MM.1S (cell line): ENCODE results near the gene STAT1.

ENCODE experiments used
- DNase-seq: peaks from one replicate; pipeline ENCODE4 v3.0.0-alpha.2; 2015
- H2AFZ ChIP-seq: fragments of 300-600 bp; sonication (generic); 2 replicates; pipeline ENCODE4 v1.6.0; 2016; ENCODE audit warnings: antibody characterized with exemption, low read length
- H3F3A ChIP-seq: fragments of 300-600 bp; sonication (generic); 2 replicates; pipeline ENCODE4 v1.6.1; 2016; ENCODE audit warnings: mild to moderate bottlenecking, antibody characterized with exemption, low read length, moderate library complexity, mixed read lengths; ENCODE audit not compliant: insufficient read depth
- H3K27ac ChIP-seq: fragments of 300-600 bp; sonication (generic); 2 replicates; pipeline ENCODE4 v1.5.1; 2016; ENCODE audit warnings: mild to moderate bottlenecking, low read length
- H3K27me3 ChIP-seq: fragments of 300-600 bp; sonication (generic); replicated peaks from 2 replicates; pipeline ENCODE4 v1.6.0; 2016; ENCODE audit warnings: low read length; ENCODE audit not compliant: insufficient read depth
- H3K36me3 ChIP-seq: fragments of 300-600 bp; sonication (generic); replicated peaks from 2 replicates; pipeline ENCODE4 v1.6.1; 2016; ENCODE audit warnings: mild to moderate bottlenecking, low read length, mixed read lengths; ENCODE audit not compliant: insufficient read depth
- H3K4me1 ChIP-seq: fragments of 300-600 bp; sonication (generic); 2 replicates; pipeline ENCODE4 v1.6.1; 2016; ENCODE audit warnings: low read length, mixed read lengths
- H3K4me2 ChIP-seq: fragments of 300-600 bp; sonication (generic); 2 replicates; pipeline ENCODE4 v1.6.0; 2016; ENCODE audit warnings: low read depth, low read length
- H3K4me3 ChIP-seq: fragments of 300-600 bp; sonication (generic); 2 replicates; pipeline ENCODE4 v1.5.1; 2016; ENCODE audit warnings: low read length, mixed read lengths
- H3K79me2 ChIP-seq: fragments of 300-600 bp; sonication (generic); 2 replicates; pipeline ENCODE4 v1.6.1; 2016; ENCODE audit warnings: mixed run types, low read length, mixed read lengths
- H3K9ac ChIP-seq: fragments of 300-600 bp; sonication (generic); 2 replicates; pipeline ENCODE4 v1.6.1; 2016; ENCODE audit warnings: low read length, mixed read lengths
- H3K9me2 ChIP-seq: fragments of 300-600 bp; sonication (generic); replicated peaks from 2 replicates; pipeline ENCODE4 v1.6.1; 2016; ENCODE audit warnings: mild to moderate bottlenecking, low read length, mixed read lengths; ENCODE audit not compliant: insufficient read depth
- H3K9me3 ChIP-seq: fragments of 300-600 bp; sonication (generic); replicated peaks from 2 replicates; pipeline ENCODE4 v1.6.1; 2016; ENCODE audit warnings: mild to moderate bottlenecking, low read length, mixed read lengths; ENCODE audit not compliant: insufficient read depth
- H4K20me1 ChIP-seq: fragments of 300-600 bp; sonication (generic); 2 replicates; pipeline ENCODE4 v1.6.1; 2016; ENCODE audit warnings: mild to moderate bottlenecking, low read length, moderate library complexity, mixed read lengths; ENCODE audit not compliant: insufficient read depth
- CTCF ChIP-seq: fragments of 300-600 bp; sonication (generic); IDR thresholded peaks from 2 replicates; pipeline ENCODE4 v1.5.1; 2016; ENCODE audit warnings: antibody characterized with exemption, low read length, mixed read lengths
- EZH2 ChIP-seq: fragments of 300-600 bp; sonication (generic); optimal IDR thresholded peaks from 2 replicates; pipeline ENCODE3; 2017; ENCODE audit warnings: low read depth, mild to moderate bottlenecking, antibody characterized with exemption, low read length, mixed read lengths
- EZH2phosphoT487 ChIP-seq: fragments of 300-600 bp; sonication (generic); IDR thresholded peaks from 2 replicates; pipeline ENCODE4 v1.6.1; 2018; ENCODE audit warnings: antibody characterized with exemption, low read length

The STAT1 gene

GRCh38 chr2:191059308-191059707, 45.3 kb upstream of the STAT1 start:
- no peaks in the 10 kb centered on the region for H3K4me1 ChIP-seq
- no peaks in the 10 kb centered on the region for H4K20me1 ChIP-seq
- no peak overlapping the region for H3K9ac ChIP-seq
- TF ChIP-seq EZH2phosphoT487, result no peak
- no peak for TF ChIP-seq CTCF
- no peak for TF ChIP-seq EZH2
- no peak overlapping the region for H3K4me2 ChIP-seq
- H3K4me3 ChIP-seq, result no peak overlapping the region
- DNase-seq, result no peak
- H3K36me3 ChIP-seq, result no peaks in the 10 kb centered on the region
- no peaks in the 10 kb centered on the region for H3K27me3 ChIP-seq
- H3K9me3 ChIP-seq, result no peaks in the 10 kb centered on the region
- H2AFZ ChIP-seq, result no peak overlapping the region
- no peak overlapping the region for H3K27ac ChIP-seq
- H3K79me2 ChIP-seq, result no peaks in the 10 kb centered on the region
- no peaks in the 10 kb centered on the region for H3F3A ChIP-seq
- no peaks in the 10 kb centered on the region for H3K9me2 ChIP-seq

- Histone ChIP-seq H3K9ac (no peak overlapping the region), H3K9me2 (no peaks in the 10 kb centered on the region), H3K4me3 (no peak overlapping the region), H3K9me3 (no peaks in the 10 kb centered on the region), H3K4me1 (peaks cover 12% of the 10 kb centered on the region), H3K4me2 (no peak overlapping the region), H3F3A (no peaks in the 10 kb centered on the region), H2AFZ (no peak overlapping the region), H4K20me1 (no peaks in the 10 kb centered on the region), H3K27ac (no peak overlapping the region), H3K27me3 (no peaks in the 10 kb centered on the region), H3K36me3 (no peaks in the 10 kb centered on the region), H3K79me2 (no peaks in the 10 kb centered on the region)
- TF ChIP-seq EZH2 (no peak), EZH2phosphoT487 (no peak), CTCF (no peak)
- DNase-seq, result no peak
These were observed 42.3 kb upstream of the STAT1 start for GRCh38 chr2:191056228-191056627.

- Histone ChIP-seq H3K27me3 (no peaks in the 10 kb centered on the region), H4K20me1 (no peaks in the 10 kb centered on the region), H3F3A (no peaks in the 10 kb centered on the region), H3K9ac (no peak overlapping the region), H3K4me2 (no peak overlapping the region), H3K4me3 (no peak overlapping the region), H3K4me1 (peaks cover 12% of the 10 kb centered on the region), H3K36me3 (no peaks in the 10 kb centered on the region), H3K79me2 (no peaks in the 10 kb centered on the region), H3K27ac (no peak overlapping the region), H3K9me3 (no peaks in the 10 kb centered on the region), H3K9me2 (no peaks in the 10 kb centered on the region), H2AFZ (no peak overlapping the region)
- TF ChIP-seq EZH2phosphoT487, result no peak
- no peak for TF ChIP-seq CTCF
- TF ChIP-seq EZH2, result no peak
- no peak for DNase-seq
These were observed 39.3 kb upstream of the STAT1 start for GRCh38 chr2:191053256-191053655.
